K562 (cell line): Measurements from ENCODE around the gene GTF2A1. TPM values are rescaled to one million over a fixed set of nuclear protein-coding genes. Genes with fewer than 3 reads are reported as not detected.

Source experiments
- ATAC-seq: fragments of 200-7000 bp; cut with Tn5 transposase; 3 replicates; pipeline ENCODE4 v1.9.1; 2020; ENCODE audit warnings: moderate library complexity
- BruUV-seq: library from RNA; stranded (reverse); fragments of 400-500 nt; replicated peaks from 2 replicates; lab custom pipeline; 2021; lab: Mats Ljungman, UMichigan
- CTCF ChIA-PET: fragments of 300-600 bp; formaldehyde crosslinking; extraction: SDS; loops from one replicate; lab custom pipeline; 2021; ENCODE audit warnings: low intra/inter-chr PET ratio; lab: Yijun Ruan, JAX
- POLR2A ChIA-PET: fragments of 300-600, 350-650 bp; sonication (Branson Sonifier 250); formaldehyde crosslinking; extraction: SDS; loops from one replicate; lab custom pipeline; 2021; ENCODE audit warnings: antibody characterized with exemption, inconsistent platforms; lab: Yijun Ruan, JAX
- DNase-seq, 4 experiments: peaks; one replicate each; pipeline versions ENCODE4 v3.0.0 to v3.0.0-alpha.2; 2011 to 2018; ENCODE audit warnings: low spot score in 3 of 4, mixed read lengths in 3 of 4; ENCODE audit errors: extremely low read depth in 1 of 4
- FAIRE-seq: peaks from 2 replicates; lab custom pipeline; 2011; peaks lifted over from hg19 to GRCh38; lab: Jason Lieb, UNC
- H2AFZ ChIP-seq: 2 replicates; pipeline ENCODE4 v1.6.0; 2011; ENCODE audit warnings: low read depth, low read length, control low read depth, inconsistent platforms
- H3K27ac ChIP-seq: fragments of 200-600 bp; 3 replicates; pipeline ENCODE4 v1.8.0; 2011; ENCODE audit warnings: low read depth, mild to moderate bottlenecking, control low read depth, inconsistent platforms, low read length, moderate library complexity, mixed read lengths; ENCODE audit errors: extremely low read depth
- H3K27me3 ChIP-seq, 2 experiments: fragments of 300-600 bp in 1 of 2; 2 replicates in 1 of 2; 3 replicates in 1 of 2; pipeline versions ENCODE4 v1.6.0 to v1.8.0; 2011; ENCODE audit warnings: inconsistent platforms in 2 of 2, low read length in 2 of 2, mild to moderate bottlenecking in 1 of 2, mixed read lengths in 1 of 2, moderate library complexity in 1 of 2; ENCODE audit not compliant: control insufficient read depth in 2 of 2, insufficient read depth in 2 of 2
- H3K36me3 ChIP-seq: fragments of 300-600 bp; 3 replicates; pipeline ENCODE4 v1.8.0; 2011; ENCODE audit warnings: mild to moderate bottlenecking, low read length, inconsistent platforms; ENCODE audit not compliant: control insufficient read depth, insufficient read depth
- H3K4me1 ChIP-seq, 2 experiments: fragments of 200-600 bp in 1 of 2; replicated peaks in 1 of 2; 2 replicates in 1 of 2; 3 replicates in 1 of 2; pipeline versions ENCODE4 v1.5.1 to v1.8.0; 2011; ENCODE audit warnings: inconsistent platforms in 2 of 2, low read length in 2 of 2, mild to moderate bottlenecking in 1 of 2, mixed read lengths in 1 of 2, moderate library complexity in 1 of 2; ENCODE audit not compliant: control insufficient read depth in 2 of 2, insufficient read depth in 2 of 2
- H3K4me2 ChIP-seq: 2 replicates; pipeline ENCODE4 v1.6.1; 2011; ENCODE audit warnings: low read length, control low read depth, inconsistent platforms, mixed read lengths; ENCODE audit not compliant: insufficient read depth
- H3K4me3 ChIP-seq: fragments of 200-600 bp; sonication (generic), shearing (Covaris generic); 2 replicates; pipeline ENCODE4 v1.5.1; 2016; ENCODE audit warnings: control low read depth, inconsistent platforms
- H3K79me2 ChIP-seq: fragments of 200-600 bp; 3 replicates; pipeline ENCODE4 v1.8.0; 2011; ENCODE audit warnings: low read length, inconsistent platforms; ENCODE audit not compliant: control insufficient read depth, insufficient read depth
- H3K9ac ChIP-seq, 2 experiments: 2 replicates each; pipeline versions ENCODE4 v1.6.0 to v1.6.1; 2011; ENCODE audit warnings: low read depth in 2 of 2, low read length in 2 of 2, control low read depth in 1 of 2, inconsistent platforms in 1 of 2, mild to moderate bottlenecking in 1 of 2, mixed read lengths in 1 of 2; ENCODE audit not compliant: insufficient read depth in 1 of 2
- H3K9me1 ChIP-seq: one replicate; pipeline ENCODE4 v1.6.0; 2011; ENCODE audit warnings: inconsistent platforms, mild to moderate bottlenecking, low read length, moderate library complexity; ENCODE audit not compliant: control insufficient read depth, insufficient read depth
- H3K9me3 ChIP-seq: replicated peaks from 2 replicates; pipeline ENCODE4 v1.5.1; 2011; ENCODE audit warnings: low read depth, low read length, inconsistent platforms; ENCODE audit not compliant: control insufficient read depth, insufficient read depth
- H4K20me1 ChIP-seq: replicated peaks from 2 replicates; pipeline ENCODE4 v1.6.1; 2011; ENCODE audit warnings: low read length, inconsistent platforms, mixed read lengths; ENCODE audit not compliant: control insufficient read depth, insufficient read depth
- C11orf30 ChIP-seq: fragments of 450-650 bp; IDR thresholded peaks from 2 replicates; pipeline ENCODE4 v1.6.1; 2016; ENCODE audit warnings: low read depth, mild to moderate bottlenecking
- CEBPB ChIP-seq: fragments of 450-650 bp; IDR thresholded peaks from 2 replicates; pipeline ENCODE4 v1.6.1; 2016; ENCODE audit warnings: missing genetic modification characterization, missing compliant biosample characterization
- CEBPG ChIP-seq, 3 experiments: fragments of 200-800 bp in 1 of 3; sonication (Bioruptor generic) in 1 of 3; sonication (generic) in 1 of 3; formaldehyde crosslinking in 1 of 3; IDR thresholded peaks in 2 of 3; conservative IDR thresholded peaks in 1 of 3; 2 replicates each; pipeline versions ENCODE4 v1.6.1 to v1.8.0; 2016 to 2022; ENCODE audit warnings: missing compliant biosample characterization in 2 of 3, missing genetic modification characterization in 2 of 3, mild to moderate bottlenecking in 1 of 3, missing genetic modification reagents in 1 of 3
- CHD2 ChIP-seq: IDR thresholded peaks from 2 replicates; pipeline ENCODE4 v1.6.1; 2011; ENCODE audit warnings: low read depth, low read length
- CTBP1 ChIP-seq: fragments of 450-650 bp; IDR thresholded peaks from 2 replicates; pipeline ENCODE4 v1.6.1; 2016; ENCODE audit warnings: borderline replicate concordance
- KLF6 ChIP-seq: fragments of 250-450 bp; sonication (Bioruptor Pico); IDR thresholded peaks from 2 replicates; pipeline ENCODE4 v1.4.0; 2020; ENCODE audit warnings: mild to moderate bottlenecking, moderate library complexity, borderline replicate concordance
- MAFG ChIP-seq: fragments of 450-650 bp; conservative IDR thresholded peaks from 2 replicates; pipeline ENCODE4 v1.6.1; 2016; ENCODE audit warnings: missing genetic modification characterization, missing compliant biosample characterization
- RBM17 ChIP-seq: fragments of 200-400 bp; formaldehyde crosslinking; IDR thresholded peaks from 2 replicates; pipeline ENCODE4 v1.6.1; 2017; ENCODE audit warnings: low read depth, mild to moderate bottlenecking, low read length, borderline replicate concordance
- TEAD2 ChIP-seq: fragments of 450-650 bp; IDR thresholded peaks from 2 replicates; pipeline ENCODE4 v1.6.1; 2016; ENCODE audit warnings: missing genetic modification characterization, control low read depth, missing compliant biosample characterization
- TRIM28 ChIP-seq: fragments of 450-650 bp; IDR thresholded peaks from 2 replicates; pipeline ENCODE4 v1.6.1; 2017
- ZC3H8 ChIP-seq: fragments of 450-650 bp; IDR thresholded peaks from 2 replicates; pipeline ENCODE4 v1.6.1; 2017
- ZNF316 ChIP-seq: fragments of 450-650 bp; IDR thresholded peaks from 2 replicates; pipeline ENCODE4 v1.6.1; 2016
- WGBS: fragments of 100-300 bp; shearing (Covaris generic); methylation state at CpG from one replicate; pipeline ENCODE4 v1.1.6; 2016; ENCODE audit warnings: low coverage, mixed read lengths; ENCODE audit not compliant: insufficient coverage; ENCODE audit errors: missing lambda C conversion rate; 5-methylcytosine and 5-hydroxymethylcytosine counted together
- in situ Hi-C: fragments of 300-500 bp; cut with MboI; formaldehyde crosslinking; loops from 4 replicates; pipeline ENCODE4 v1.15.0; 2018; ENCODE audit warnings: inconsistent platforms, mixed read lengths
- intact Hi-C: fragments of 100-400 bp; cut with micrococcal nuclease; formaldehyde crosslinking; loops from 2 replicates; pipeline ENCODE4 v1.14.2; 2022
- polyA plus RNA-seq, 8 experiments: library from polyadenylated mRNA; depleted of rRNA in 4 of 8; stranded (reverse) in 5 of 8; unstranded in 3 of 8; fragments of >200 nt; fragmentation: Nextera tagmentation in 2 of 8; fragmentation: Illumina TruSeq in 1 of 8; extraction: Ambion mirVana in 2 of 8; extraction: Trizol in 1 of 8; gene quantifications; 2 replicates each; pipeline versions ENCODE4 v1.2.1 to v1.2.3, GENCODE V29; 2011 to 2014; ENCODE audit warnings: inconsistent platforms in 1 of 8, missing spikeins in 1 of 8
- total RNA-seq, 7 experiments: library from RNA; depleted of rRNA in 6 of 7; stranded (reverse); fragments of >200 nt in 6 of 7; fragmentation: Illumina TruSeq in 2 of 7; extraction: Trizol in 2 of 7; gene quantifications; 2 replicates each; pipeline versions ENCODE4 v1.2.1 to v1.2.3, GENCODE V29; 2011 to 2021; ENCODE audit warnings: low replicate concordance in 1 of 7
- TF ChIP-seq, protein P1 (sequence below): IDR thresholded peaks from 3 replicates; pipeline ENCODE4 v1.6.1; 2011; ENCODE audit warnings: borderline replicate concordance, mild to moderate bottlenecking; ENCODE audit not compliant: insufficient read length, insufficient read depth

GTF2A1 gene
- total and polyA plus RNA-seq, 9 of the 15 experiments (the other 6 are each of a cell fraction or from before 2014, with no cell fraction given): 3.4 to 22.8 (median 14.7) TPM

DNA sequence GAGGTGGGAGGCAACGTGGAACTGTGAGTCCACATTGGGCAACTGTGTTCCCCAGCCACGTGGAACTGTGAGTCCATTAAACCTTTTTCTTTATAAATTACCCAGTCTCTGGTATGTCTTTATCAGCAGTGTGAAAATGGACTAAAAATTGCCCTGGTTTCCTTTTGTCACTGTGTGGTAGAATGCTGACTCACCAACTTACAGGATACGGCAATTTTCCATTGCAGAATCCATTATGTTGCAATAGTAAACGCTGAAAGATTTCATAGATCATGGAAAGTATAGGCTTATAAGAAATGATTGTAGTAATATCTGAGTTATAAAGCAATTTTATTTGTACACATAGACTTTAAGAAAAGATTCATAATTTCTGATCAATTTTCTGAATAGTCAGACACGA lies 93.0 kb downstream of the GTF2A1 start:
- ChIA-PET POLR2A (no interaction called here), CTCF (no interaction called here)
- H3K79me2 ChIP-seq: no peaks in the 10 kb centered on the region
- no peak overlapping the region for H3K4me3 ChIP-seq
- H3K9me1 ChIP-seq: no peaks in the 10 kb centered on the region
- ATAC-seq (no peak), FAIRE-seq (no peak), DNase-seq (no peak)
- intact Hi-C loops (no loop called here), in situ Hi-C loops (no loop called here)
- no peak overlapping the region for H3K9ac ChIP-seq
- BruUV-seq: no TSS peak
- H3K4me2 ChIP-seq: no peak overlapping the region
- no peaks in the 10 kb centered on the region for H3K27me3 ChIP-seq
- no peak overlapping the region for H3K27ac ChIP-seq
- WGBS: 5% methylated on average over 5 of the region's 5 CpGs
- TF ChIP-seq, protein P1, sequence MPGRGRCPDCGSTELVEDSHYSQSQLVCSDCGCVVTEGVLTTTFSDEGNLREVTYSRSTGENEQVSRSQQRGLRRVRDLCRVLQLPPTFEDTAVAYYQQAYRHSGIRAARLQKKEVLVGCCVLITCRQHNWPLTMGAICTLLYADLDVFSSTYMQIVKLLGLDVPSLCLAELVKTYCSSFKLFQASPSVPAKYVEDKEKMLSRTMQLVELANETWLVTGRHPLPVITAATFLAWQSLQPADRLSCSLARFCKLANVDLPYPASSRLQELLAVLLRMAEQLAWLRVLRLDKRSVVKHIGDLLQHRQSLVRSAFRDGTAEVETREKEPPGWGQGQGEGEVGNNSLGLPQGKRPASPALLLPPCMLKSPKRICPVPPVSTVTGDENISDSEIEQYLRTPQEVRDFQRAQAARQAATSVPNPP: no peak
- no peak for TF ChIP-seq TRIM28
- TF ChIP-seq RBM17: no peak
- TF ChIP-seq MAFG (tag): peak; percentile 26; the same call in 1 of the 2 replicates
- TF ChIP-seq CHD2: no peak
- no peak for TF ChIP-seq CTBP1
- no peak for TF ChIP-seq TEAD2 (tag)
- no peak for TF ChIP-seq ZC3H8
- peak; percentile 58 for TF ChIP-seq ZNF316
- peak; percentile 71 for TF ChIP-seq CEBPB (tag)
- peak; percentile 42; the same call in 1 of the 2 replicates for TF ChIP-seq C11orf30
- TF ChIP-seq CEBPG (CRISPR knock-in tag; IDR thresholded peaks at IDR 0.05): no peak
- peak; percentile 59 to 66 for TF ChIP-seq CEBPG (tag; conservative IDR thresholded peaks at IDR 0.05 in 1 of 2, IDR thresholded peaks at IDR 0.05 in 1 of 2)
- no peak for TF ChIP-seq KLF6 (CRISPR knock-in tag)
- H3K36me3 ChIP-seq: no peaks in the 10 kb centered on the region
- H3K9me3 ChIP-seq: peaks cover 3% of the 10 kb centered on the region; the same call in 1 of the 2 replicates
- H4K20me1 ChIP-seq: no peaks in the 10 kb centered on the region
- no peak overlapping the region for H2AFZ ChIP-seq
- no peaks in the 10 kb centered on the region for H3K4me1 ChIP-seq
